HuH-7.5 (cell line): ENCODE results near the gene SRSF2.
"Not testable (repeated sequence)": the region's sequence is repeated elsewhere in the genome, so short reads cannot be mapped to it uniquely, and the experiment has no call there.

Experiments used
- DNase-seq: peaks from one replicate; pipeline ENCODE4 v3.0.0; 2011; ENCODE audit warnings: low spot score

Gene SRSF2

GRCh38 chr17:76720941-76721340 is 16.2 kb downstream of the SRSF2 start:
- no peak for DNase-seq

DNA sequence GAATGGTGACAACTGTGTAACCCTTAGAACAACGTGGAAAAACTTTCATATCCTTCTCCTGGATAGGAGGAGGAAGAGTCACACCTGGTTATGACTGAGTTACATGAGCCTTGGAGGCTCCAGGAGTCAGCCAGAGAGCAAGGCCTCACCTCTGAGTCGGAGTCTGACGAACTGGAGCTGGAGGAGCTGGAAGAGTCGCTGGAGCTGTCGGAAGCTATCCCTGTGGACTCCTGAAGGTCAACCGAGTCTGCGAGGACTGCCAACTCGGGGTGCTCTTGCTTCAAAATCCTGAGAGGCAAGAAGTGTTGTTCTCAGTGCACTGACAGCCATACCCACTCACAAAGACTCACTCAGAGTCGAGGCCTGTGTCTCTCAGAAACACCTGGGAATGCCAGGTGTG is 16.9 kb downstream of the SRSF2 start:
- DNase-seq: no peak

GRCh38 chr17:76718516-76718915 is 18.6 kb downstream of the SRSF2 start:
- no peak for DNase-seq

- DNase-seq: no peak
Measured at GRCh38 chr17:76716839-76717215, 20.3 kb downstream of the SRSF2 start.

- no peak for DNase-seq
Measured at GRCh38 chr17:76716146-76716838, 20.8 kb downstream of the SRSF2 start.

DNA sequence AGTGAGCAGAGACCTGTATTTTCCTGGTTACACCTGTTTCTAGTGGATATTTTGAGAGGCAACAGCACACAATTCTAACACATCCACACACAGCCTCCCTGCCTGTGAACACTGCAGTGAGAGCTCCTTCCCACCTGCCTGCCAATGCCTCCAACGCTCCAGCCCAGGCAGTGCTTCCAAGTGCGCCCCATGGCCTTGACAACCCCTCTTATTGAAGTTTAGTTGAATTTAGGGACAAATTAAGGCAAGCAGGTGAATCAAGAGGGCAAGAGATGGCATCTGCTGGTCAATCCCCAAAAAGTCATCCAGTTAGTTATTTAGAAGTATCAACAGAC is 21.7 kb downstream of the SRSF2 start:
- DNase-seq: no peak

GRCh38 chr17:76714822-76715495 is 22.2 kb downstream of the SRSF2 start:
- no peak for DNase-seq

DNA sequence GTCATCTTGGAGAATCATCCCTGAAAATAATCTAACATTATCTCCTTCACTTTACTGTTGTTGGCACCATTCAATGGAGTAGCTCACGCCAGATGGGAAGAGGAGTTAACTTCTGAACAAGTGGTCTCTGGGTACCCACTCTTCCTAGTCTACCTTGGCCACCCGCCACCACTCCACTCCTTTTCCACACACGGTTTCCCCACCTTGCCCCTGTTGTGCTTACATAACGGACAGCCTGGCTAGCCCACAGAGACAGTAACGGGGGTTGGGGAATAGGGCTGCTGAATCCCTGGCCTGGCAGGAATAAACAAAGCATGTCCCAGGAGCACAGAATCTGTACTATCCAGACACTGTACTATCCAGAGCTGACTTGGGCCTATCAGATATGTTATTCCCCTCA is 22.8 kb downstream of the SRSF2 start:
- no peak for DNase-seq

DNA sequence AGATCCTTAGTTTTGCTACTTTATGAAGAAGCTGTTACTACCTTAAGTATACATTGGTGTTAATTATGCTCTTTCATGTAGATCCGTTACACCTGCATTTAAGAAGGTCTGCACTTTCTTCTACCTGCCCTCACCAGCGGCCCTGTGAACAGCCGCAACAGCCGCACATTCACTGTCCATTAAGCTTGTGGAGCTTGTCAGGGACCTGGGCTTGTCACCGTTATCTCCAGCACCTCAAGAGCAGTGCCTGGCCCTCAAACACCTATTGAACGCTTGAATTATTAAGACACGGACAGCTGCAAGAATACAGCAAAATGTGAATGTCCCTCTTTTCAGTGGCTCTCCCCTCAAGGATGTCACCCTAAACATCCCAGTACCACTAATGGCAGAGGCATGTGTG is 23.4 kb downstream of the SRSF2 start:
- no peak for DNase-seq

- not testable (repeated sequence) for DNase-seq
Measured at GRCh38 chr17:76712321-76712720, 24.8 kb downstream of the SRSF2 start.

- peak; percentile 75 for DNase-seq
Measured at GRCh38 chr17:76710863-76711611, 26.1 kb downstream of the SRSF2 start, which contains the start of gene MXRA7. MXRA7 (minus strand) TSS chr17:76710965; CDS start chr17:76710946, 19 bp downstream.

DNA sequence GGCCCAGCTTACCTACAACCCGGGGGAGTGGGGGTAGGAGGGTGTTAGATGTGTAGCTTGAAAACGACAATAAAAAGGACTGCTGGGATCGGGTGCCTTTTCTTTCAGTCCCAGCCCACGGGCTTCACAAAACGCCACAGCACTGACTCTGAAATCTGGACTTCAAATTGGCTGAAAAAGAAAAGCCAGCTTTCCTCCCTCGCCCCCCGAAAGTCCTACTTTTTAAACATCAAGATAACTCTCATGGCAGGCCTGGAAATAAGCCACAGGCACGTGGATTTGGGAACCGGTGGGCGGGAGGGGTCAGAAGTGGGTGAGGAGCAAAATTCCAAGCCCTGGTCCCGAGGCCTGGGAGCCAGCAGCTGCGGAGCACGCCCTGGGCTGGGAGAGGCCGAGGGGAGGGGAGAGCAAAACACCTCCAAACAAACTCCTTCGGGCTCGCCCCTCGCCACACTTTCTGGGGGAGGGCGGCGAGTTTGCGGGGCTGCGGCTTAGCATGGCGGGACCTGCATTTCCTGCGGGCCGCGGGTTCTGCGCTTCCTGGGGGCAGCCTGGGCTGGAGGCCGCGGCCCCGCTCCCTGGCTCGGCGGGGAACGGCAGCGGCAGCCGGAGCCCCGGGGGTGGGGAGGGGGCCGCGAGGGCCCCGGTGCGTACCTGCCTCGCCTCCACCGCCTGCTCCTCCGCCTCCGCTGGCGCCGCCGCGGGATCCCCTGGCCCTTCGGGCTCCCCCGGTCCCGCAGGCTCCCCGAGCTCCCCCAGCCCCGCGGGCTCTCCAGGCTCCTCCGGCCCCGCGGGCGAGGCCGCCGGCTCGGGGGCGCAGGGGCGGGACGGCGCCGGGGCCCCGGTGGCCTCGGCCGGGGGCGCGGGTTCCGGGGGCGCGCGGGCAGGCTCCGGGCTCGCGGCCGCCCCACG is 26.9 kb downstream of the SRSF2 start:
- not testable (repeated sequence) for DNase-seq

GRCh38 chr17:76709077-76709950 is 27.8 kb downstream of the SRSF2 start:
- no peak for DNase-seq

GRCh38 chr17:76707985-76708807 is 28.9 kb downstream of the SRSF2 start:
- DNase-seq: no peak

DNA sequence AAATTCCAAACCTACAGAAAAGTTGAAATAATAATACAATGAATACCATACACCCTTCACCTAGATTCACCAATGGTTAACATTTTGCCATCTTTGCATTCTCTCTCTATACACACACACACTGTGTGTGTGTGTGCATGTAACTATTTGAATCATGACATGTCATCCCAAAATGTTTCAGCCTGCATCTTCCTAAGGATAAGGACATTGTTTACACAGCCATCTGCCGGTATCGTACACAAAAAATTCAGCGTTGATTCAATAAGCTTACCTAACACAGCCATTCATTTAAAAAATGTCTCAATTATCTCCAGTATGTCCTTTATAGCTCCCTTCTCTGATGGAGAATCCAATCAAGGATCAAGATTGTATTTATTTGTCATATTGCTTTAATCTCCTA is 30.3 kb downstream of the SRSF2 start:
- no peak for DNase-seq

- DNase-seq: no peak
Measured at GRCh38 chr17:76704805-76705204, 32.3 kb downstream of the SRSF2 start.

- DNase-seq: no peak
Measured at GRCh38 chr17:76702941-76703637, 34.0 kb downstream of the SRSF2 start.

DNA sequence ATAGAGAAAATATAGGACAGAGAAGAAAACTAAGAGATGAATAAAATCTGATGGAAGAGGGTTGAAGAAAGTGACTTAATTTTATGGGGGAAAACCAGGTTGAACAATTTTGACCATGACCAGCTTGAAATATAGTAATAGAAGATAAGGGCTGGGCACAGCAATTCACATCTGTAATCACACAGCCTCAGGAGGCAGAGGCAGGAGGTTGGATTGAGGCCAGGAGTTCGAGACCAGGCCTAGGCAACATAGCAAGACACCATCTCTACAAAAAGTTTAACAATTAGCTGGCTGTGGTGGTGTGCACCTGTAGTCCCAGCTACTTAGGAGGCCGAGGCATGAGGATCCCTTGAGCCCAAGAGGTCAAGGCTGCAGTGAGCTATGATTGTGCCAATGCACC is 35.1 kb downstream of the SRSF2 start:
- no peak for DNase-seq

GRCh38 chr17:76701471-76701967 is 35.6 kb downstream of the SRSF2 start:
- DNase-seq: no peak
